Prostate gland (tissue), 2 donors: ENCODE data around the gene NEDD4.

Source experiments
- CTCF ChIP-seq, 4 experiments: fragments of 200-600 bp in 2 of 4; fragments of 450-650 bp in 2 of 4; sonication (generic) in 2 of 4; IDR thresholded peaks; 1 replicate in 3 of 4; 2 replicates in 1 of 4; pipeline ENCODE4 v1.5.1; 2016 to 2019; ENCODE audit warnings: antibody characterized with exemption in 4 of 4, mild to moderate bottlenecking in 2 of 4, moderate library complexity in 2 of 4
- POLR2AphosphoS5 ChIP-seq: sonication (generic); formaldehyde crosslinking; IDR thresholded peaks from one replicate; pipeline ENCODE4 v1.6.1; 2017; ENCODE audit warnings: antibody characterized with exemption

- no peak for TF ChIP-seq POLR2AphosphoS5
- no peak for TF ChIP-seq CTCF (IDR thresholded peaks at IDR 0.05)
Observed at GRCh38 chr15:56042498-56042897, 49.1 kb upstream of the NEDD4 start.
